ENCODE results near the gene SEMA3A.

- TF ChIP-seq MXI1 (conservative IDR thresholded peaks at IDR 0.05; ENCODE audit: poor library complexity, severe bottlenecking): no peak
- no peak for TF ChIP-seq CTCF (IDR thresholded peaks at IDR 0.05; ENCODE audit: poor library complexity, severe bottlenecking)
These were observed 137.0 kb downstream of the SEMA3A start for GRCh38 chr7:84057576-84057975.

All from neural cell (in vitro differentiated cells).